H1 (cell line): Measurements from ENCODE around the gene LRRK1. TPM values are rescaled to one million over a fixed set of nuclear protein-coding genes. Genes with fewer than 3 reads are reported as not detected.

Experiments used
- CTCF ChIA-PET: fragments of 300-600 bp; sonication (Branson Sonifier 250); formaldehyde crosslinking; loops from one replicate; lab custom pipeline; 2021; ENCODE audit not compliant: partially characterized antibody; lab: Charles Lee
- POLR2A ChIA-PET: fragments of 300-600 bp; sonication (Branson Sonifier 250); formaldehyde crosslinking; loops from one replicate; lab custom pipeline; 2021; ENCODE audit warnings: inconsistent platforms; ENCODE audit not compliant: partially characterized antibody; lab: Charles Lee
- DNase-seq, 2 experiments: peaks; one replicate each; pipeline versions ENCODE4 v3.0.0 to v3.0.0-alpha.2; 2010 to 2022; ENCODE audit warnings: low spot score in 2 of 2, low read depth in 1 of 2, mixed read lengths in 1 of 2
- FAIRE-seq: peaks from 2 replicates; lab custom pipeline; 2011; peaks lifted over from hg19 to GRCh38; lab: Jason Lieb, UNC
- H2AFZ ChIP-seq: 2 replicates; pipeline ENCODE4 v1.8.1; 2012; ENCODE audit warnings: low read length, inconsistent platforms
- H2AK5ac ChIP-seq: 2 replicates; pipeline ENCODE4 v1.6.1; 2013; ENCODE audit warnings: low read depth, low read length
- H2BK120ac ChIP-seq: replicated peaks from 2 replicates; pipeline ENCODE3; 2013; ENCODE audit warnings: low read depth, low read length, inconsistent platforms
- H2BK12ac ChIP-seq: 2 replicates; pipeline ENCODE4 v1.6.1; 2013; ENCODE audit warnings: low read depth, low read length
- H2BK15ac ChIP-seq: 2 replicates; pipeline ENCODE4 v1.6.1; 2013; ENCODE audit warnings: low read length
- H2BK20ac ChIP-seq: 2 replicates; pipeline ENCODE4 v1.6.1; 2013; ENCODE audit warnings: low read length
- H2BK5ac ChIP-seq: 2 replicates; pipeline ENCODE4 v1.6.1; 2013; ENCODE audit warnings: low read depth, low read length
- H3K14ac ChIP-seq: 2 replicates; pipeline ENCODE4 v1.6.1; 2013; ENCODE audit warnings: inconsistent platforms; ENCODE audit not compliant: insufficient read length
- H3K18ac ChIP-seq: 2 replicates; pipeline ENCODE4 v1.6.1; 2013; ENCODE audit warnings: low read length; ENCODE audit errors: extremely low read depth
- H3K23ac ChIP-seq: 2 replicates; pipeline ENCODE4 v1.6.1; 2013; ENCODE audit warnings: inconsistent platforms; ENCODE audit not compliant: insufficient read length
- H3K23me2 ChIP-seq: 2 replicates; pipeline ENCODE4 v1.6.1; 2013; ENCODE audit warnings: low read depth, low read length
- H3K27ac ChIP-seq: 2 replicates; pipeline ENCODE4 v1.6.1; 2011; ENCODE audit warnings: low read depth, low read length, inconsistent platforms
- H3K27me3 ChIP-seq, 4 experiments: replicated peaks in 1 of 4; 1 replicate in 1 of 4; 2 replicates in 3 of 4; pipeline versions ENCODE4 v1.6.1 to v1.8.1; 2011 to 2013; ENCODE audit warnings: low read length in 3 of 4, mild to moderate bottlenecking in 3 of 4, inconsistent platforms in 2 of 4, mixed read lengths in 2 of 4, moderate library complexity in 1 of 4; ENCODE audit not compliant: control insufficient read depth in 3 of 4, insufficient read depth in 3 of 4; ENCODE audit errors: extremely low read depth in 1 of 4
- H3K36me3 ChIP-seq, 4 experiments: 2 replicates each; pipeline versions ENCODE4 v1.6.1 to v1.8.1; 2011 to 2013; ENCODE audit warnings: mild to moderate bottlenecking in 4 of 4, low read length in 3 of 4, moderate library complexity in 2 of 4, control low read depth in 1 of 4, inconsistent platforms in 1 of 4; ENCODE audit not compliant: insufficient read depth in 4 of 4, control insufficient read depth in 2 of 4
- H3K4ac ChIP-seq: replicated peaks from 2 replicates; pipeline ENCODE3; 2013; ENCODE audit warnings: low read length, low read depth, mixed read lengths, inconsistent platforms; ENCODE audit not compliant: insufficient read length
- H3K4me1 ChIP-seq, 4 experiments: replicated peaks in 1 of 4; 1 replicate in 1 of 4; 2 replicates in 3 of 4; pipeline versions ENCODE4 v1.6.1 to v1.8.1; 2011 to 2013; ENCODE audit warnings: low read length in 3 of 4, inconsistent platforms in 2 of 4, mixed read lengths in 1 of 4; ENCODE audit not compliant: insufficient read depth in 4 of 4, control insufficient read depth in 3 of 4
- H3K4me2 ChIP-seq, 2 experiments: 2 replicates each; pipeline versions ENCODE4 v1.6.1 to v1.8.1; 2011 to 2013; ENCODE audit warnings: low read depth in 2 of 2, low read length in 2 of 2, control low read depth in 1 of 2, inconsistent platforms in 1 of 2, mild to moderate bottlenecking in 1 of 2; ENCODE audit not compliant: insufficient read depth in 1 of 2
- H3K4me3 ChIP-seq, 4 experiments: fragments of 200-600, 300-600 bp in 1 of 4; sonication (generic), shearing (Covaris generic), sonication (Bioruptor Twin) in 1 of 4; 2 replicates each; pipeline versions ENCODE4 v1.5.1 to v1.8.1; 2011 to 2016; ENCODE audit warnings: low read length in 4 of 4, low read depth in 3 of 4, control low read depth in 2 of 4, inconsistent platforms in 2 of 4, mild to moderate bottlenecking in 2 of 4, mixed read lengths in 1 of 4, moderate library complexity in 1 of 4; ENCODE audit not compliant: insufficient read depth in 2 of 4; ENCODE audit errors: extremely low read depth in 1 of 4
- H3K56ac ChIP-seq: replicated peaks from 2 replicates; pipeline ENCODE3; 2013; ENCODE audit warnings: low read depth, mild to moderate bottlenecking, mixed read lengths, low read length, inconsistent platforms; ENCODE audit not compliant: insufficient read length
- H3K79me1 ChIP-seq: 2 replicates; pipeline ENCODE4 v1.6.1; 2013; ENCODE audit warnings: low read depth, low read length, control low read depth
- H3K79me2 ChIP-seq, 2 experiments: 2 replicates each; pipeline versions ENCODE4 v1.6.1 to v1.8.1; 2012 to 2013; ENCODE audit warnings: low read length in 2 of 2, mild to moderate bottlenecking in 2 of 2, inconsistent platforms in 1 of 2; ENCODE audit not compliant: insufficient read depth in 2 of 2, control insufficient read depth in 1 of 2
- H3K9ac ChIP-seq, 4 experiments: replicated peaks in 1 of 4; 1 replicate in 1 of 4; 2 replicates in 3 of 4; pipeline versions ENCODE4 v1.6.1 to v1.8.1; 2011 to 2013; ENCODE audit warnings: low read depth in 3 of 4, low read length in 3 of 4, control low read depth in 2 of 4, mild to moderate bottlenecking in 2 of 4, moderate library complexity in 2 of 4, inconsistent platforms in 1 of 4; ENCODE audit errors: extremely low read depth in 1 of 4
- H3K9me3 ChIP-seq, 2 experiments: 2 replicates each; pipeline versions ENCODE4 v1.6.1 to v1.8.1; 2012 to 2013; ENCODE audit warnings: mild to moderate bottlenecking in 2 of 2, moderate library complexity in 2 of 2, control low read depth in 1 of 2, inconsistent platforms in 1 of 2, low read depth in 1 of 2, low read length in 1 of 2, mixed read lengths in 1 of 2; ENCODE audit not compliant: insufficient read depth in 2 of 2
- H4K20me1 ChIP-seq, 2 experiments: replicated peaks in 1 of 2; 2 replicates each; pipeline versions ENCODE3 to v1.8.1; 2011 to 2013; ENCODE audit warnings: inconsistent platforms in 2 of 2, low read length in 2 of 2, mild to moderate bottlenecking in 1 of 2; ENCODE audit not compliant: insufficient read depth in 2 of 2, control insufficient read depth in 1 of 2
- H4K5ac ChIP-seq: 2 replicates; pipeline ENCODE4 v1.6.1; 2013; ENCODE audit warnings: low read length, low read depth, mixed read lengths, inconsistent platforms; ENCODE audit not compliant: insufficient read length
- H4K8ac ChIP-seq: 2 replicates; pipeline ENCODE4 v1.8.0; 2013; ENCODE audit warnings: mild to moderate bottlenecking, moderate library complexity, low read length, inconsistent platforms; ENCODE audit not compliant: insufficient read depth; ENCODE audit errors: extremely low read depth
- H4K91ac ChIP-seq: replicated peaks from 2 replicates; pipeline ENCODE3; 2013; ENCODE audit warnings: low read length, mixed read lengths, inconsistent platforms; ENCODE audit not compliant: insufficient read length
- KDM4A ChIP-seq: IDR thresholded peaks from one replicate; pipeline ENCODE4 v1.7.1; 2012; ENCODE audit warnings: low read depth, mild to moderate bottlenecking, moderate library complexity, low read length, inconsistent platforms; ENCODE audit not compliant: severe bottlenecking
- WGBS, 2 experiments: shearing (Covaris generic) in 1 of 2; methylation state at CpG; one replicate each; pipeline versions ENCODE4 v1.1.6 to v1.1.7; 2013 to 2015; ENCODE audit warnings: low lambda C conversion rate in 2 of 2, mixed read lengths in 2 of 2, inconsistent platforms in 1 of 2, low coverage in 1 of 2, missing lambda C conversion rate in 1 of 2; ENCODE audit not compliant: insufficient replicate concordance in 2 of 2, insufficient coverage in 1 of 2, insufficient read length in 1 of 2; ENCODE audit errors: extremely low coverage in 1 of 2, missing lambda C conversion rate in 1 of 2; 5-methylcytosine and 5-hydroxymethylcytosine counted together
- polyA plus RNA-seq, 7 experiments: library from polyadenylated mRNA; depleted of rRNA in 3 of 7; stranded (reverse) in 5 of 7; unstranded in 2 of 7; fragments of >200 nt in 5 of 7; fragments of 200-250 nt in 2 of 7; gene quantifications; 1 replicate in 5 of 7; 2 replicates in 1 of 7; 4 replicates in 1 of 7; pipeline versions ENCODE4 v1.2.1 to v1.2.3, GENCODE V29; 2011 to 2013; ENCODE audit warnings: missing spikeins in 2 of 7, mixed read lengths in 2 of 7
- total RNA-seq: library from RNA; stranded (reverse); fragmentation: NEBNext Ultra II Directional; extraction: Animal tissue kit (Norgen Biotek cat#: 25700); gene quantifications from 2 replicates; pipeline ENCODE4 v1.2.1, GENCODE V29; 2021

The LRRK1 gene
- total and polyA plus RNA-seq, 2 of the 8 experiments (the other 6 are each of a cell fraction or from before 2014, with no cell fraction given): 1.2 to 3.6 TPM

- Histone ChIP-seq H3K79me2 (no peaks in the 10 kb centered on the region), H3K23me2 (no peaks in the 10 kb centered on the region; the same call in 1 of the 2 replicates), H3K14ac (no peak overlapping the region), H2BK5ac (no peak overlapping the region), H3K56ac (no peak overlapping the region), H2BK15ac (peak overlapping the region; percentile 61; the same call in 1 of the 2 replicates), H2BK120ac (no peak overlapping the region), H3K4me1 (peaks cover 0 to 9% (median 4%) of the 10 kb centered on the region in 4 experiments; a peak in 5 of 7 replicates), H2BK20ac (no peak overlapping the region), H4K91ac (no peak overlapping the region), H3K4me2 (no peak overlapping the region), H4K5ac (no peak overlapping the region), H2AK5ac (no peak overlapping the region; the same call in 1 of the 2 replicates), H2BK12ac (peak overlapping the region; percentile 87; the same call in 1 of the 2 replicates), H3K27me3 (no peaks in the 10 kb centered on the region; a peak in 1 of 7 replicates), H2AFZ (no peak overlapping the region), H3K4ac (no peak overlapping the region), H4K20me1 (no peaks in the 10 kb centered on the region), H3K79me1 (no peaks in the 10 kb centered on the region), H3K23ac (no peak overlapping the region), H3K27ac (no peak overlapping the region), H3K9ac (no peak overlapping the region), H3K9me3 (no peaks in the 10 kb centered on the region), H3K36me3 (no peaks in the 10 kb centered on the region), H3K4me3 (no peak overlapping the region), H3K18ac (no peak overlapping the region), H4K8ac (no peak overlapping the region)
- FAIRE-seq (no peak), DNase-seq (no peak)
- ChIA-PET CTCF (interaction anchor here (0.9 to 22.3 kb wide), 17 partner anchors 13 to 483 kb away, joined by 3 to 405 read pairs (median 5); partner anchors contain the start of genes CHSY1 and LRRK1), POLR2A (no interaction called here)
- no peak for TF ChIP-seq KDM4A
- WGBS, 2 experiments: 93% methylated on average over 10 of the region's 10 CpGs; no CpG with 5 or more reads in 1 of the 2 experiments
Observed at GRCh38 chr15:101013201-101013550, 94.0 kb downstream of the LRRK1 start.
